ENCODE results near the gene CHERP. TPM values are rescaled to one million over a fixed set of nuclear protein-coding genes. Genes with fewer than 3 reads are reported as not detected.

CHERP gene
- total and polyA plus RNA-seq, 2 experiments from 2014 or later, result 31.6 to 41.2 TPM

- H3K27me3 Mint-ChIP-seq (ENCODE audit: insufficient read depth, low read depth, poor library complexity), result peaks cover 6% of the 10 kb centered on the region
- no peak overlapping the region for H3K27ac Mint-ChIP-seq
- no peak for ATAC-seq
- Histone ChIP-seq H3K79me2 (replicated peaks; ENCODE audit: insufficient read depth) (no peaks in the 10 kb centered on the region), H2AFZ (no peak overlapping the region), H3F3A (replicated peaks; ENCODE audit: low read depth) (no peaks in the 10 kb centered on the region; the same call in 1 of the 2 replicates), H3K27me3 (ENCODE audit: insufficient read depth) (no peaks in the 10 kb centered on the region), H3K27ac (ENCODE audit: low read depth) (peak overlapping the region; percentile 52; the same call in 1 of the 2 replicates), H3K4me1 (ENCODE audit: insufficient read depth) (no peaks in the 10 kb centered on the region), H3K9me2 (ENCODE audit: insufficient read depth) (no peaks in the 10 kb centered on the region), H3K4me2 (no peak overlapping the region), H3K36me3 (ENCODE audit: insufficient read depth) (peaks cover 17% of the 10 kb centered on the region), H3K4me3 (no peak overlapping the region), H4K20me1 (replicated peaks; ENCODE audit: insufficient read depth) (no peaks in the 10 kb centered on the region; the same call in 1 of the 2 replicates)
- TF ChIP-seq NANOG (IDR thresholded peaks at IDR 0.05; ENCODE audit: borderline replicate concordance) (no peak), EZH2phosphoT487 (IDR thresholded peaks at IDR 0.05; ENCODE audit: unreplicated experiment) (no peak), ZNF331 (CRISPR knock-in tag; IDR thresholded peaks at IDR 0.05; ENCODE audit: low read depth) (no peak), STAT1 (IDR thresholded peaks at IDR 0.05; ENCODE audit: unreplicated experiment) (no peak), CREB1 (CRISPR knock-in tag; IDR thresholded peaks at IDR 0.05; ENCODE audit: low read depth) (no peak), EZH2 (IDR thresholded peaks at IDR 0.05; ENCODE audit: low read depth, unreplicated experiment) (no peak), REST (IDR thresholded peaks at IDR 0.05; ENCODE audit: unreplicated experiment) (no peak), ZNF114 (CRISPR knock-in tag; IDR thresholded peaks at IDR 0.05) (no peak)
- H3K36me3 Mint-ChIP-seq (ENCODE audit: low read depth), result peaks cover 55% of the 10 kb centered on the region
- no peak for DNase-seq (ENCODE audit: low spot score)
- no peak overlapping the region for H3K4me3 Mint-ChIP-seq
- H3K9me3 Mint-ChIP-seq, result no peaks in the 10 kb centered on the region
- no peaks in the 10 kb centered on the region for H3K4me1 Mint-ChIP-seq
These were observed 17.6 kb upstream of the CHERP start for GRCh38 chr19:16559780-16560276.

- H3K4me1 Mint-ChIP-seq, result no peaks in the 10 kb centered on the region
- Histone ChIP-seq H3F3A (replicated peaks; ENCODE audit: low read depth) (no peaks in the 10 kb centered on the region), H3K36me3 (ENCODE audit: insufficient read depth) (peaks cover 13% of the 10 kb centered on the region; the same call in 1 of the 2 replicates), H3K79me2 (replicated peaks; ENCODE audit: insufficient read depth) (no peaks in the 10 kb centered on the region), H3K27me3 (ENCODE audit: insufficient read depth) (no peaks in the 10 kb centered on the region), H3K4me3 (no peak overlapping the region), H3K27ac (ENCODE audit: low read depth) (no peak overlapping the region), H3K9me2 (ENCODE audit: insufficient read depth) (no peaks in the 10 kb centered on the region), H2AFZ (no peak overlapping the region), H4K20me1 (replicated peaks; ENCODE audit: insufficient read depth) (no peaks in the 10 kb centered on the region; the same call in 1 of the 2 replicates), H3K4me1 (ENCODE audit: insufficient read depth) (no peaks in the 10 kb centered on the region), H3K4me2 (no peak overlapping the region)
- H3K27me3 Mint-ChIP-seq (ENCODE audit: insufficient read depth, low read depth, poor library complexity), result peaks cover 10% of the 10 kb centered on the region
- ATAC-seq (no peak), DNase-seq (ENCODE audit: low spot score) (no peak)
- no peak overlapping the region for H3K27ac Mint-ChIP-seq
- H3K4me3 Mint-ChIP-seq, result no peak overlapping the region
- H3K36me3 Mint-ChIP-seq (ENCODE audit: low read depth), result peaks cover 43% of the 10 kb centered on the region
- H3K9me3 Mint-ChIP-seq, result no peaks in the 10 kb centered on the region
- TF ChIP-seq REST (IDR thresholded peaks at IDR 0.05; ENCODE audit: unreplicated experiment) (no peak), ETS1 (IDR thresholded peaks at IDR 0.05) (no peak), POLR2AphosphoS5 (IDR thresholded peaks at IDR 0.05; ENCODE audit: low read depth) (no peak), CREB1 (CRISPR knock-in tag; IDR thresholded peaks at IDR 0.05; ENCODE audit: low read depth) (no peak)
These were observed 12.5 kb upstream of the CHERP start for GRCh38 chr19:16554776-16555175.

All from GM23338 (cell line).